Spleen (tissue), 11 donors: Measurements from ENCODE around the gene RBM27. TPM values are rescaled to one million over a fixed set of nuclear protein-coding genes. Genes with fewer than 3 reads are reported as not detected.
"Not testable (repeated sequence)": the region's sequence is repeated elsewhere in the genome, so short reads cannot be mapped to it uniquely, and the experiment has no call there.

Experiments used
- DNase-seq: peaks from one replicate; pipeline ENCODE4 v3.0.0-alpha.2; 2020
- H3K27ac ChIP-seq, 8 donors: fragments of 200-600 bp; sonication (generic) in 7 of 8; 1 replicate in 4 of 8; 2 replicates in 4 of 8; pipeline versions ENCODE4 v1.5.0 to v1.8.0; 2016 to 2021; ENCODE audit warnings: inconsistent platforms in 4 of 8, mild to moderate bottlenecking in 4 of 8, moderate library complexity in 1 of 8
- H3K27me3 ChIP-seq, 7 donors: fragments of 200-600 bp; sonication (generic) in 6 of 7; replicated peaks in 1 of 7; 1 replicate in 4 of 7; 2 replicates in 3 of 7; pipeline versions ENCODE4 v1.5.0 to v1.8.0; 2016 to 2021; ENCODE audit warnings: inconsistent platforms in 3 of 7, mild to moderate bottlenecking in 1 of 7
- H3K36me3 ChIP-seq, 6 donors: fragments of 200-600 bp; sonication (generic) in 5 of 6; 1 replicate in 4 of 6; 2 replicates in 2 of 6; pipeline versions ENCODE4 v1.5.0 to v1.8.0; 2016 to 2021; ENCODE audit warnings: inconsistent platforms in 2 of 6
- H3K4me1 ChIP-seq, 6 donors: fragments of 200-600 bp; sonication (generic) in 5 of 6; 1 replicate in 3 of 6; 2 replicates in 3 of 6; pipeline versions ENCODE4 v1.5.0 to v1.8.0; 2016 to 2021; ENCODE audit warnings: inconsistent platforms in 3 of 6
- H3K4me3 ChIP-seq, 8 donors: fragments of 200-600 bp; sonication (generic) in 7 of 8; 1 replicate in 4 of 8; 2 replicates in 4 of 8; pipeline versions ENCODE4 v1.5.0 to v1.8.0; 2016 to 2021; ENCODE audit warnings: inconsistent platforms in 4 of 8, mild to moderate bottlenecking in 4 of 8, moderate library complexity in 2 of 8
- H3K9me3 ChIP-seq, 8 donors: fragments of 200-600 bp; sonication (generic) in 7 of 8; 1 replicate in 4 of 8; 2 replicates in 4 of 8; pipeline versions ENCODE4 v1.5.0 to v1.8.0; 2016 to 2021; ENCODE audit warnings: inconsistent platforms in 4 of 8
- POLR2A ChIP-seq, 3 donors: fragments of 450-650 bp; IDR thresholded peaks; one replicate each; pipeline ENCODE4 v1.5.1; 2017; ENCODE audit warnings: antibody characterized with exemption in 3 of 3, mild to moderate bottlenecking in 1 of 3
- POLR2AphosphoS5 ChIP-seq, 3 donors: sonication (generic); formaldehyde crosslinking; IDR thresholded peaks; one replicate each; pipeline ENCODE4 v1.5.1; 2017; ENCODE audit warnings: antibody characterized with exemption in 3 of 3
- WGBS, 5 donors: extraction: QIAGEN DNeasy Blood & Tissue Kit in 3 of 5; methylation state at CpG; one replicate each; pipeline versions ENCODE4 v1.1.5 to v1.1.7; 2013 to 2018; 5-methylcytosine and 5-hydroxymethylcytosine counted together
- intact Hi-C: fragments of 100-400 bp; cut with DNase I; formaldehyde crosslinking; loops from one replicate; pipeline ENCODE4 v1.15.0; 2023; ENCODE audit warnings: low total_unique reads
- polyA plus RNA-seq, 3 donors: library from polyadenylated mRNA; stranded (reverse); fragments of 200-250 nt; gene quantifications; one replicate each; pipeline ENCODE4 v1.2.1, GENCODE V29; 2013
- total RNA-seq, 7 donors: library from RNA; depleted of rRNA in 3 of 7; stranded (reverse); fragments of >200 nt in 3 of 7; fragmentation: NEBNext Ultra II Directional in 4 of 7; extraction: Animal tissue kit (Norgen Biotek cat#: 25700) in 4 of 7; gene quantifications; one replicate each; pipeline versions ENCODE4 v1.1.0 to v1.2.1, GENCODE V29; 2016 to 2021
- TF ChIP-seq, protein P1 (sequence below), 11 experiments: fragments of 200-600 bp in 7 of 11; fragments of 450-650 bp in 4 of 11; sonication (generic) in 4 of 11; IDR thresholded peaks in 8 of 11; conservative IDR thresholded peaks in 3 of 11; 1 replicate in 7 of 11; 2 replicates in 4 of 11; pipeline versions ENCODE4 v1.4.0 to v1.8.0; 2016 to 2021; ENCODE audit warnings: antibody characterized with exemption in 11 of 11, inconsistent platforms in 4 of 11, mild to moderate bottlenecking in 1 of 11
- donor health status: healthy with polysubstance abuse.
- donor health status: DM: no; HTN: no; CAD: no; lungs with moderate emphysema.
- donor health status: DM: no; HTN: no; CAD: no.
- donor health status: Bipolar disorder and iron deficiency.
- donor health status: healthy.
- donor health status: DM: no; HTN: no; CAD: no.
- donor health status: DM: yes; HTN: yes; CAD: no.

The RBM27 gene
- total and polyA plus RNA-seq, 10 donors = 5.5 to 26.4 (median 17.9) TPM

DNA sequence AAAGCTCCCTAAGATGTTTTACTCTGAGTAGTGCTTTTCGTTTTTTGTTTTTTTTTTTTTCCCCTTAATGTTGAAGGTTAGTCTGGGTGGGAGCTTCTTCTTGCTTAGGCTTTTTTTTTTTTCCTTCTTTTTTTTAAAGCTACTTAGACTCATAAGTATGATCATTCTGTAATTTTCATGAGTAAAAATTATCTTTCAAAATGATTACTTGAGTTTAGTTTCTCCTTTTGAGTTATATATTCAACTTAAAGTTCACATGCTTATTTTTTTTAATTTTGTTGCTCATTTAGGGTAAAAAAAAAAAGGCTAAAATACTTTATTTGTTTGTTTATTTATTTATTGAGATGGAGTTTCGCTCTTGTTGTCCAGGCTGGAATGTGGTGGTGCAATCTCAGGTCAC, 2.9 kb downstream of the RBM27 start:
- WGBS, 5 donors = 64 to 69% (median 68%) methylated on average over 2 of the region's 2 CpGs
- TF ChIP-seq, protein P1, sequence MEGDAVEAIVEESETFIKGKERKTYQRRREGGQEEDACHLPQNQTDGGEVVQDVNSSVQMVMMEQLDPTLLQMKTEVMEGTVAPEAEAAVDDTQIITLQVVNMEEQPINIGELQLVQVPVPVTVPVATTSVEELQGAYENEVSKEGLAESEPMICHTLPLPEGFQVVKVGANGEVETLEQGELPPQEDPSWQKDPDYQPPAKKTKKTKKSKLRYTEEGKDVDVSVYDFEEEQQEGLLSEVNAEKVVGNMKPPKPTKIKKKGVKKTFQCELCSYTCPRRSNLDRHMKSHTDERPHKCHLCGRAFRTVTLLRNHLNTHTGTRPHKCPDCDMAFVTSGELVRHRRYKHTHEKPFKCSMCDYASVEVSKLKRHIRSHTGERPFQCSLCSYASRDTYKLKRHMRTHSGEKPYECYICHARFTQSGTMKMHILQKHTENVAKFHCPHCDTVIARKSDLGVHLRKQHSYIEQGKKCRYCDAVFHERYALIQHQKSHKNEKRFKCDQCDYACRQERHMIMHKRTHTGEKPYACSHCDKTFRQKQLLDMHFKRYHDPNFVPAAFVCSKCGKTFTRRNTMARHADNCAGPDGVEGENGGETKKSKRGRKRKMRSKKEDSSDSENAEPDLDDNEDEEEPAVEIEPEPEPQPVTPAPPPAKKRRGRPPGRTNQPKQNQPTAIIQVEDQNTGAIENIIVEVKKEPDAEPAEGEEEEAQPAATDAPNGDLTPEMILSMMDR (IDR thresholded peaks at IDR 0.05 in 8 of 11, conservative IDR thresholded peaks at IDR 0.05 in 3 of 11) = no peak
- no peak for TF ChIP-seq POLR2A (IDR thresholded peaks at IDR 0.05)
- H3K9me3 ChIP-seq = no peaks in the 10 kb centered on the region
- no peak overlapping the region for H3K27ac ChIP-seq
- no peaks in the 10 kb centered on the region for H3K27me3 ChIP-seq
- no peak for DNase-seq
- H3K4me1 ChIP-seq = peaks cover 15 to 80% (median 62%) of the 10 kb centered on the region in 6 donors
- no peak overlapping the region for H3K4me3 ChIP-seq
- H3K36me3 ChIP-seq = no peaks in the 10 kb centered on the region
- intact Hi-C loops = no loop called here

DNA sequence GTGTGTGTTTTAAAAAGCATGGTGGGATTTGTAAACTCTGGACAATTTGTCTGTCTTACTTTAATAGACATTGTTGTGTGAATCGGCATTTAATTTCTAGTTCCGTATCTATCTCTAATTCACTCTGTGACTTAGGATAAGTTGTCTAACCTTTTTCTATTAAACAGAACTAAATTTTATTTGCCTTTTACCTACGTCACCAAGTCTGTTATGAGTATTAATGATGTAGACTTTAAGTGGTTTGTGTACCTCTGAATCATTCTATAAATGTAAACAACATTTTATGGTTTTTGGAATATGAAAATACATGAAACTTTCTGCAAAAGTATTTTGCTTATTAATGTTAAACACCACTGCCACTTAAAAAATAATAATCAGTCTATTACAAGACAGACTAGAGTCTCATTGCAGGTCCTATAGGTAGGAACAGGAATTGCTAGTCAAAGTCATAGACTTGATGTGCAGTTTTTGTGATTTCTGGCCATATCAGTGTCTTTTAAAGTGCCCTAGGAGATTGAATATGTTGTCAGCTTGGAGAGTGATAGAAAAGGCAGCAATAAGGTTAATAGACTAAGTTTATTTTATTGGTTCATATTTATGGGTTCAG, 5.6 kb downstream of the RBM27 start:
- Histone ChIP-seq H3K4me1 (peaks cover 12 to 88% (median 58%) of the 10 kb centered on the region in 6 donors), H3K4me3 (no peak overlapping the region), H3K27me3 (no peaks in the 10 kb centered on the region), H3K27ac (no peak overlapping the region), H3K36me3 (peaks cover 0 to 9% (median 0%) of the 10 kb centered on the region in 6 donors), H3K9me3 (no peaks in the 10 kb centered on the region)
- TF ChIP-seq POLR2A (IDR thresholded peaks at IDR 0.05) (no peak), POLR2AphosphoS5 (IDR thresholded peaks at IDR 0.05) (no peak)
- TF ChIP-seq, protein P1 (IDR thresholded peaks at IDR 0.05 in 8 of 11, conservative IDR thresholded peaks at IDR 0.05 in 3 of 11) = no peak
- no peak for DNase-seq
- 89 to 95% (median 93%) methylated on average over 3 of the region's 3 CpGs for WGBS, 5 donors
- intact Hi-C loops = no loop called here

DNA sequence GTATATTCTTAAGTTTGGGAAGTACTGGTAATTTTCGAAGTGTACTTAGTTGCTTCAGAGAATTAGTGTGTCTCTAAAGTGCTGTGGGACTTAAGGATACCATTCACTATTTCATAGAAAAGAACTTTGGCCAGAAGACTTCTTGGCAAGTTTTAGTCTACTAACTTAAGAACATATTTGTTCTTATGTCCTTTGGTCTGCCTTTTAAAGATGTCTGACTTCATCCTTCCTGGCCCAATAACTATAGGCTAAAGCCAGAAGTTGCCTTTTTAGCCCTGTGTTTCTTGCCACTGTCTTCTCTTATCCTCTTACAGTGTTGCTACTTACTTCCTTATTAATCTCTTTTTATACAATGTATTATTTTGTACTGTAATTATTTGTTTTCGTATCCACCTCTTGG, 6.3 kb downstream of the RBM27 start:
- H3K9me3 ChIP-seq = no peaks in the 10 kb centered on the region
- H3K27ac ChIP-seq = no peak overlapping the region
- WGBS, 5 donors = 83 to 96% (median 95%) methylated on average over 2 of the region's 2 CpGs
- intact Hi-C loops = no loop called here
- TF ChIP-seq POLR2AphosphoS5 (IDR thresholded peaks at IDR 0.05) (no peak), POLR2A (IDR thresholded peaks at IDR 0.05) (no peak)
- TF ChIP-seq, protein P1 (IDR thresholded peaks at IDR 0.05 in 8 of 11, conservative IDR thresholded peaks at IDR 0.05 in 3 of 11) = no peak
- H3K36me3 ChIP-seq = peaks cover 0 to 9% (median 0%) of the 10 kb centered on the region in 6 donors
- DNase-seq = no peak
- H3K4me1 ChIP-seq = peaks cover 5 to 88% (median 58%) of the 10 kb centered on the region in 6 donors
- H3K27me3 ChIP-seq = no peaks in the 10 kb centered on the region
- no peak overlapping the region for H3K4me3 ChIP-seq

DNA sequence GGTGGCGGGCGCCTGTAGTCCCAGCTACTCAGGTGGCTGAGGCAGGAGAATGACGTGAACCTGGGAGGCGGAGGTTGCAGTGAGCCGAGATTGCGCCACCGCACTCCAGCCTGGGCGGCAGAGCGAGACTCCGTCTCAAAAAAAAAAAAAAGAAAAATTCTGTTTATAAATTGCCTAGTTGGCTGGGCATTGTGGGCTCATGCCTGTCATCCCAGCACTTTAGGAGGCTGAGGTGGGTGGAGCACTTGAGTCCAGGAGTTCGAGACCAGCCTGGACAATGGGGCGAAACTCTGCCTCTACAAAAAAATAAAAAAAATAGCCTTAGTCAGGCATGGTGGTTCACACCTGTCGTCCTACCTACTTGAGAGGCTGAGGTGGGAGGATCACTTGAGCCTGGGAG, 7.4 kb downstream of the RBM27 start:
- 86 to 97% (median 93%) methylated on average over 12 to 13 of the region's 13 CpGs for WGBS, 5 donors
- H3K4me1 ChIP-seq = peaks cover 0 to 88% (median 53%) of the 10 kb centered on the region in 6 donors
- H3K4me3 ChIP-seq, DNase-seq, intact Hi-C loops, H3K27ac ChIP-seq, H3K27me3 ChIP-seq, H3K9me3 ChIP-seq, H3K36me3 ChIP-seq: not testable (repeated sequence)
